Measurements from ENCODE around the gene FMO2. TPM values are rescaled to one million over a fixed set of nuclear protein-coding genes. Genes with fewer than 3 reads are reported as not detected.

FMO2 gene
- total and polyA plus RNA-seq, 2 donors = 1.7 to 3.2 TPM

DNA sequence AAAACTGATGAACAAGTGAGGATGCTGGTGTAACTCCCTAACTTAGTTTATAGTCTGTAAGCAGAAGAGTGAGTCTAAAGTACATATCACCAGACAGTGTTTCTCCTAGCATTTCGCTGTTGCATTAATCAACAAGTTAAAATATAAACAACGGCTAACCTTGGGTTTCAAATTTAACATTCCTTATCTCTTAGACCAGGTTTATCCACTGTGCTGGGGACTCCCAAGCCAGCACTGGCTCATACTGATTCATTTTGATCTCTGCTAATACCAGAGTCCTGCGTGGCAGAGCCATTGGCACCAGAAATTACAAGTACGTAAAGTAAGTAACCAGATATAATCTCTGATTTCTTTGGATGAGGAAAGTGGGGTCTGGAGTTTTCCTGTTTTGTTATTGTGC, 63.2 kb downstream of the FMO2 start, which contains the start of gene FMO1:
FMO1 (plus strand) TSS at position 193 of the 400 bp plus-strand sequence. CDS start 9,594 bp downstream, outside the sequence.
- H3K4me3 ChIP-seq (ENCODE audit: low read depth, low read length) = no peak within 1 kb of the TSS
- WGBS = 50% methylated on average over 4 of the region's 4 CpGs

DNA sequence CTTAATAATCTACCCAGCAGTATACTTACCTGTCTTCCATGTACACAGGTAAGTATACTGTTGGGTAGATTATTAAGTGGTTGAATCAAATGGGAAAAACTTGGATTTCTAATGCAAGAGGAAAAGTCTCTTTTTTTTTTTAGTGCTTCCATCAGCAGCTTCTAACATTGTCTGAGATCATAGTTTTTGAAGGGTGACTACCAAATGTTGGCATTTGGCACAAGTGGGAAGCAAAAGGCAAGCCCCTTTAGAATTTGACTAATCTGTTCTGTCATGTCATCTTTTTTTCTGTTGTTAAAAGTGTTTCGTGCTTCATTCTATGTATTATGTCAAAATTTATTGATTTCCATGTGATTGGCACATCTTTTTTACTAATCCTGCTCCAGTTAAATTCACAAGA, 63.7 kb downstream of the FMO2 start:
- WGBS = 0% methylated on average over 1 of the region's 1 CpG
- Histone ChIP-seq H3K27ac (ENCODE audit: low read depth) (no peak overlapping the region), H3K4me3 (ENCODE audit: low read depth, low read length) (no peak overlapping the region), H3K4me1 (ENCODE audit: insufficient read depth) (no peaks in the 10 kb centered on the region), H3K36me3 (ENCODE audit: insufficient read depth) (no peaks in the 10 kb centered on the region)
- no peak for DNase-seq (ENCODE audit: extremely low spot score)

More for the DNA sequence above, 63.2 kb downstream of the FMO2 start, which contains the start of gene FMO1:
- no peaks in the 10 kb centered on the region for H3K4me1 ChIP-seq (ENCODE audit: insufficient read depth)
- no peaks in the 10 kb centered on the region for H3K36me3 ChIP-seq (ENCODE audit: insufficient read depth)
- no peak within 1 kb of the TSS for H3K27ac ChIP-seq (ENCODE audit: low read depth)
- DNase-seq (ENCODE audit: extremely low spot score) = no peak

GRCh38 chr1:171250263-171250662, 65.2 kb downstream of the FMO2 start:
- H3K27ac ChIP-seq (ENCODE audit: low read depth) = no peak overlapping the region
- H3K4me1 ChIP-seq (ENCODE audit: insufficient read depth) = no peaks in the 10 kb centered on the region
- no peak for DNase-seq (ENCODE audit: extremely low spot score)
- WGBS = 89% methylated on average over 3 of the region's 3 CpGs
- H3K4me3 ChIP-seq (ENCODE audit: low read depth, low read length) = no peak overlapping the region
- H3K36me3 ChIP-seq (ENCODE audit: insufficient read depth) = no peaks in the 10 kb centered on the region

GRCh38 chr1:171251042-171251951, 66.2 kb downstream of the FMO2 start:
- Histone ChIP-seq H3K4me3 (ENCODE audit: low read depth, low read length) (peak overlapping the region; percentile 17), H3K36me3 (ENCODE audit: insufficient read depth) (no peaks in the 10 kb centered on the region), H3K27ac (ENCODE audit: low read depth) (no peak overlapping the region), H3K4me1 (ENCODE audit: insufficient read depth) (no peaks in the 10 kb centered on the region)
- no peak for DNase-seq (ENCODE audit: extremely low spot score)
- WGBS = 6% methylated on average over 34 of the region's 34 CpGs

- 36% methylated on average over 6 of the region's 6 CpGs for WGBS
- Histone ChIP-seq H3K4me1 (ENCODE audit: insufficient read depth) (no peaks in the 10 kb centered on the region), H3K27ac (ENCODE audit: low read depth) (no peak overlapping the region), H3K4me3 (ENCODE audit: low read depth, low read length) (no peak overlapping the region), H3K36me3 (ENCODE audit: insufficient read depth) (no peaks in the 10 kb centered on the region)
- no peak for DNase-seq (ENCODE audit: extremely low spot score)
These were observed 66.8 kb downstream of the FMO2 start for GRCh38 chr1:171251952-171252300.

DNA sequence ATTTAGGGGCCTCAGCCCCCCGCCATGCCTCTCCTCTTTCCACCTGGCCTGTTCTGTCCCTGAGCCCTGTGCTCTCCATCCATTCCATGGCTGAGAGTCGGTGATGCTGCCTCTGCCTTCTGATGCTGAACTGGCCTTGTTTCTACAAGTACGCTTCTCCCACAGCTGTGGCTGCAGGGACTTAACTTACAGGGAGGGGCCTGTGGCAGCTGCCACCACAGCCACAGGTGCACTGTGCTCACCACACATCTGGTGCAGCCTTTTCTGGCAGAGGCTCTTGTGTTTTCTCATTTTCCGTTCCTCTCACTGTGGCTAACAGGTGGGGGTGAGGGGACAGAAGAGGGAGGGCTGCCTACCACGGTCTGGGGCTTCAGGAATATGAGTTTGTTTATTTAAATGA, 67.4 kb downstream of the FMO2 start:
- H3K4me3 ChIP-seq (ENCODE audit: low read depth, low read length) = no peak overlapping the region
- no peaks in the 10 kb centered on the region for H3K4me1 ChIP-seq (ENCODE audit: insufficient read depth)
- DNase-seq (ENCODE audit: extremely low spot score) = no peak
- no peaks in the 10 kb centered on the region for H3K36me3 ChIP-seq (ENCODE audit: insufficient read depth)
- WGBS = 75% methylated on average over 5 of the region's 5 CpGs
- no peak overlapping the region for H3K27ac ChIP-seq (ENCODE audit: low read depth)

- no peak overlapping the region for H3K27ac ChIP-seq (ENCODE audit: low read depth)
- WGBS = 58% methylated on average over 4 of the region's 4 CpGs
- H3K36me3 ChIP-seq (ENCODE audit: insufficient read depth) = no peaks in the 10 kb centered on the region
- H3K4me1 ChIP-seq (ENCODE audit: insufficient read depth) = no peaks in the 10 kb centered on the region
- H3K4me3 ChIP-seq (ENCODE audit: low read depth, low read length) = no peak overlapping the region
- no peak for DNase-seq (ENCODE audit: extremely low spot score)
These were observed 69.8 kb downstream of the FMO2 start for GRCh38 chr1:171254859-171255258.

DNA sequence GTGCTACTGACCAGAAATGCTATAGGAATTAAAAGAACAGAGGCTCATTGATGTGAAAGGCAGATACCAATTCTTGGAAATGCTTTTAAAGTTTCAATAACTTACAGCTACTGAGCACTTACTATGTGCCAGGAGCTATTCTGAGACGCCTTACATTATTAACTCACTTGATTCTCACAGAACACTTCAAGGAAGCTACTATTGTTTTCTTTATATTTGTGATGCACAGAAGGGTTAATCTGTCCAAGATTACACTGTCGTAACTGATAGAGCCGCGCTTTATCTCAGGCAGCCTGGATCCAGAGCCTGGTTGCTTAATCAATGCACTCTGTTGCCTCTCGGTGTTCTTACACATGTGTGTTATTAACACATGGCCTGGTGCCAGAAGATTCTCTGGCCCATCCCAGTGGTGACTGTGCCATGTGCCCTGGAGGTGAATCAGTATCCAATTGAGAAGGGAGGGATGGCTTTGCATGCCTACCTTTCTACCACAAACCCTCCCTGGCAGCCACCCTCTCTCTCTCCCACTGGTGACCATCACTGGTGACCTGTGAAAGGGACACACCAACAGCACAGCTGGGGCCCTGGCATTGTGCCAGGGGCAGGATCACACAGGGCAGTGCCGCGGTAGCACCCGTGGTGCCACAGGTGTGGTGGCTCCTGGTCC, 72.0 kb downstream of the FMO2 start:
- Histone ChIP-seq H3K27ac (ENCODE audit: low read depth) (no peak overlapping the region), H3K4me1 (ENCODE audit: insufficient read depth) (no peaks in the 10 kb centered on the region), H3K4me3 (ENCODE audit: low read depth, low read length) (no peak overlapping the region), H3K36me3 (ENCODE audit: insufficient read depth) (no peaks in the 10 kb centered on the region)
- no peak for DNase-seq (ENCODE audit: extremely low spot score)
- WGBS = 49% methylated on average over 8 of the region's 8 CpGs

DNA sequence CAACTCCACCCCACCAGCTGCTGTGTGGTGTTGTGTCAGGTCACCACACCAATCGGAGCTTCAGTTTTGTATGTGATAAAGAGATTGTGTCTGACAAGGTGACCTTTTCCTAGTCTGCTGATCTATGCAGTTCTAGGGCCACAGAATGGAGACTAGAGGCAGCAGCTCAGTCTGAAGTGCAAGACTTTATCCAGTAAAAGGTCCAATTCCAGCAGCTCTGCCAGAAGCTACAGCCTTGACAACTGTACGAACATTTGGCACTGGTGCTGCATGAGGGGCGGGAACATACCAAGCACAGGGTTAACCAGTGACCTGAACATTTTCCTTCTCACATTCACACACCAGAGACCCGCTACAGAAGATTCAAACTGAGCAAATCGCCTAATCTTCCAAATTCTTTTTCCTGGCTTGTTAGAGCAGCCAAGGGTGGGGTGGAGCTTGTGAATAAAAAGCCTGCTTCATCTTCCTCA, 72.5 kb downstream of the FMO2 start:
- 53% methylated on average over 5 of the region's 5 CpGs for WGBS
- no peak overlapping the region for H3K4me3 ChIP-seq (ENCODE audit: low read depth, low read length)
- H3K27ac ChIP-seq (ENCODE audit: low read depth) = no peak overlapping the region
- DNase-seq (ENCODE audit: extremely low spot score) = no peak
- H3K36me3 ChIP-seq (ENCODE audit: insufficient read depth) = no peaks in the 10 kb centered on the region
- H3K4me1 ChIP-seq (ENCODE audit: insufficient read depth) = no peaks in the 10 kb centered on the region

- no peak for DNase-seq (ENCODE audit: extremely low spot score)
- WGBS = 65% methylated on average over 3 of the region's 3 CpGs
- Histone ChIP-seq H3K4me1 (ENCODE audit: insufficient read depth) (no peaks in the 10 kb centered on the region), H3K4me3 (ENCODE audit: low read depth, low read length) (no peak overlapping the region), H3K36me3 (ENCODE audit: insufficient read depth) (no peaks in the 10 kb centered on the region), H3K27ac (ENCODE audit: low read depth) (no peak overlapping the region)
These were observed 73.3 kb downstream of the FMO2 start for GRCh38 chr1:171258429-171258828.

GRCh38 chr1:171258943-171259342, 73.8 kb downstream of the FMO2 start:
- no peak for DNase-seq (ENCODE audit: extremely low spot score)
- Histone ChIP-seq H3K27ac (ENCODE audit: low read depth) (no peak overlapping the region), H3K4me1 (ENCODE audit: insufficient read depth) (no peaks in the 10 kb centered on the region), H3K4me3 (ENCODE audit: low read depth, low read length) (no peak overlapping the region), H3K36me3 (ENCODE audit: insufficient read depth) (no peaks in the 10 kb centered on the region)
- whole genome bisulfite sequencing = 66% methylated on average over 2 of the region's 2 CpGs
